ENCODE measurements around the gene CCNT2.
"Not testable (repeated sequence)": the region's sequence is repeated elsewhere in the genome, so short reads cannot be mapped to it uniquely, and the experiment has no call there.

Gene CCNT2

DNA sequence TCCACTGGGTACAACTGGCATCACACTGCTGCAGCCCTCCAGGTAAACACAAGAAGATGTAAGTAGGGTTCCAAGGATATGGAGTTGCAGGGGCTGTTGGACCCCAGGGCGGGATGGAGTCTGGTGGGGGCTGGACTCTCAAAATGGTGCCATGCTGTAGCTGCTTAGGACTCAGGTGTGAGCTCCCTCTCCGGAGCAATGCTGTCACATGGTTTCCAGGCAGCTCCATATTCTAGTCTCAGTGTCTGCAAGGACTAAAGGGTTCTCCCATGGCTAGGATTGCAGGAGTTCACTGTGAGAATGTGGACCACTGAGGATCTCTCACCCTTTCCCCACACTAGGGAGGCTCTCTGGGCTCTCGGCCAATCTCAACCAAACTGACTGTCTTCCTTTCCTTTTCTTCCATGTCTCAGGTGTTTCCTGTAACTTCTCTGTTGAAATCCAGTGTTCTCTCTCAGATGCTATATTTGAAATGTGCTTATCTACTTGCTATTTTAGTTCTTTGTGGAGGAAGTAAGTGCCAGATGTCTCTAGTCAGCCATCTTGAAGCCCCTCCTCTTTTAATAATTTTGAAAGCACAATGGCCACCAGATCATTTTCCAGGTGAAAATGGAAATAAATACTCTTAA lies 57.6 kb downstream of the CCNT2 start:
- no peak for DNase-seq (ENCODE audit: low spot score)

DNA sequence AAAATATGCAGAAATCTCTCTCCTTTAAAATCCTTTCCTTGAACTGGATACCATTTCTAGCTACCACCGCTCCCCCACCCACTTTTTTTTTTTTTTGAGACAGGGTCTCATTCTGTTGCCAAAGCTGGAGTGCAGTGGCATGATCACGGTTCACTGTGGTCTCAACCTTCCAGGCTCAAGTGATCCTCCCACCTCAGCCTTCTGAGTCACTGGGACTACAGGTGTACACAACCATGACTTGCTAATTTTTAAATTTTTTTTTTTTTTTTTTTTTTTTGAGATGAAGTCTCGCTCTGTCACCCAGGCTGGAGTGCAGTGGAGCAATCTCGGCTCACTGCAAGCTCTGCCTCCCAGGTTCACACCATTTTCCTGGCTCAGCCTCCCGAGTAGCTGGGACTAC lies 58.5 kb downstream of the CCNT2 start:
- DNase-seq (ENCODE audit: low spot score): not testable (repeated sequence)

DNA sequence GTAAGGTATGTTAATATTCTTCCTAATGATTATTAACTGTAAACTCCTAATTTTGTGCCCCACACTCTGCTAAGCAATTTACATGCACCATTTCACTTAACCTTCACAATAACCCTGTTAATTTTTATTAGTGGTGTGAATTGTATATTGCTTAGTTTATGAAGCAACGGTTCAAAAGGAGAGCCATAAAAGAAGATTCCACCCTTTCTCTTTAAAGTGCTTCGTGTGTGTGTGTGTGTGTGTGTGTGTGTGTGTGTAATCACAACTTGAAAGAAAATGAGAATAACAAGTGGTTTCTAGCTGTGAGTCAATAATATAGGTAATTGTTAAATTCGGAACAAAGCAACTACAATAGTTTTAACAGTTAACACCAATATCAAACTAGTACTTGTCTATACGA lies 60.6 kb downstream of the CCNT2 start:
- no peak for DNase-seq (ENCODE audit: low spot score)

DNA sequence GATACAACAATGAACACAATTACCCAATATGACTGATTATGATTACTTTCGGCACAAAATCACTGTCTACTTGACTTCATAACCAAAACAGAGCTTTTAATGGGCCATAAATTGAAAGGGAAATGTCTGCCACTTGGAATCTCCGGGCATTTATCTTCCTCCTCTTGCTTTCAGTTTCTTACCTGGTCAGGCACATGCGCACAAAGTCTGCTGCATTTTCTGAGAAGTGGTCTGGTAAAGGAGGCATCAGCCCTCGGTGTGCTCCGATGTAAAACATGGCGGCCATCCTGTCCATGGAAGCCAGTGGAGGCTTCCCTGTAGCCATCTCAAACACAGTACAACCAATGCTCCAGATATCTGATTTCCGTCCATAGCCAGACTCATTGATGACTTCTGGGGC lies 62.0 kb downstream of the CCNT2 start:
- no peak for DNase-seq (ENCODE audit: low spot score)

DNA sequence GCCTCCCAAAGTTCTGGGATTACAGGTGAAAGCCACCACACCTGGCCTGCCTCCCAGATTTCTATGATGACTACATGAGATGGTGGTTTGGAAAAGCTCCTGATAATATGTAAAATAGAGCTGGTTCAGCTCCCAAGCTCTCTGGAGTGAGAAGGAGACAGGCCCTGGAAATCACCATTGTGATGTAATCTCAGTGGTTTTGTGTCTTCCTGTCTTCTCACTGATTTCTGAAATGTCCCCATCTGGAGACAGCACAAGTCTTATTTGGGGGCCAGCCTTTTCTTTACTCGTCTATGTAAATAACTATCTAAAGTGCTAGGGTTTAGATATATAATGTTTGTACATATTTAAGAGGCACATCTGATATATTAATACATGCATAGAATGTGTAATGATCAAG lies 64.0 kb downstream of the CCNT2 start:
- DNase-seq (ENCODE audit: low spot score): no peak

DNA sequence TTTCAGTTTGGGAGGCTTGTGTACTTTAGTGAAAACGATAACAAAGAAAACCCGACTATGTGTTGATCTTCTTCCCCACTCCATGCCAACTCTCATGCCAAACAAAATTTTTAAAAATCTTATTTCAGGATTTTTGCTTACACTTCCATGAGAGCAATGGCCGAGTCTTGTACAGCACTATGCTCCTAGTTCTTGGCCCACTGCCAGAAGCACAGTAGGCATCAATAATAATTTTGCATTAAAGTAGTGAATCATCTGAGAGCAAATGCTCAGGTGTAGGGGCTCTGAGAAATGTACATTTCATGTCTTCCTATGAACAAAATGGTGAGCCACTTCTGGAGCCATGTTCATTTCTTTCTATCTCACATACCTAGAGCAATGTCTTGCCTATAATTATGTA lies 66.4 kb downstream of the CCNT2 start:
- no peak for DNase-seq (ENCODE audit: low spot score)

DNA sequence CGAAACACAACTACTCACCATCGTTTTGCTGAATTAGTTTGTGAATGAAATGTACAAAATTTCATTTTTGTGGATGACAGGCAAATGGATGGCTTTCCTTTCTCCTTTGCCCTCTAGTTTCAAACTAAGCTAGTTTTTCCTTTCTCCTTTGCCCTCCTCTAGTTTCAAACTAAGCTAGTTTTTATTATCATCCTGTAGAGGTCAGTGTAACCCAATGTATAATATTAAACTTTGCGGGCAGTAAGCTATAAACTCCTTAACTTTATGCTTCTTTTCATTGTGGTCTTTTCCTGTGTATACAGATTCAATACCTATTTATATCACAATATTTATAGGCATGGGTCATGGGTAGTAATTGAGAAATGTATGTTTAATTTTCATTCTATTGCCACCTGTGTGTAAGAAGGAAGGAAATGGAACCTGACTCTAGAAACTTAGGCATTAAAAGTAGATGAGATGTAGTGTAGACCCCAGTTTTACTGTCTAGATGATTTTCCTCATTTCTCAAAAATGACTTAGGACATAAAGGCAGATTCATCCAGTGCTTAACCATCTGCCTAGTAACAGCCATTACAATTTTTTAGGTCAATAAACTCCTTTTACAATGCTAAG lies 70.5 kb downstream of the CCNT2 start:
- DNase-seq (ENCODE audit: low spot score): no peak

DNA sequence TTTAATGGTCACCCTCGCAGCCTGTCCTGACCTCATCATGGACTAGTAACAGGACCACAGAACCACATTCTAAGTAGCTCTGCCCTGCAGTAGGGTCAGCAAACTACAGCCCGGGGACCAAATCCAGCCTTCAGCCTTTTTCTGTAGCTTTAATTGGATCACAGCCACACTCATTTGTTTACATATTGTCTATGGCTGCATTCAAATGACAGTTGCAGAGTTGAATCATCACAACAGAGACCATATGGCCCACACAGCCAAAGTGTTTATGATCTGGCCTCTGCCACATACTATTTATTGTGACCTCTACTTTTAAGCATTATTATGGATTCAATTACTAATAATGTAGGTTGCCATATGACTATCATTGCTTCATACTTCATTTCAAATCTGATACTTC lies 80.9 kb downstream of the CCNT2 start:
- no peak for DNase-seq (ENCODE audit: low spot score)

DNA sequence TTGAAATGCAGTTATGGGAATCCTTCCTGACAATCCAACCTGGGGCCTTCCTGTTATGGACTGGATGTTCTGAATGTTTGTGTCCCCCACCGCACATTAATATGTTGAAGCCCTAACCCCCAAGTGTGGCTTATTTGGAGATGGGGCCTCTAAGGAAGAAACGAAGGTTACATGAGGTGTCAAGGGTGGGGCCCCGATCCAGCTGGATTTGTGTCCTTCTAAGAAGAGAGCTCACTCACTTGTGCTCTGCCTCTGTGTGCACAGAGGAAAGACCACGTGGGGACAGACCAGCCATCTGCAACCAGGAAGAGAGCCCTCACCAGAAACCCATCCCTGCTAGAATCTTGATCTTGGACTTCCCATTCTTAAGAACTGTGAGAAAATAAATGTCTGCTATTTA lies 84.2 kb downstream of the CCNT2 start:
- no peak for DNase-seq (ENCODE audit: low spot score)

DNA sequence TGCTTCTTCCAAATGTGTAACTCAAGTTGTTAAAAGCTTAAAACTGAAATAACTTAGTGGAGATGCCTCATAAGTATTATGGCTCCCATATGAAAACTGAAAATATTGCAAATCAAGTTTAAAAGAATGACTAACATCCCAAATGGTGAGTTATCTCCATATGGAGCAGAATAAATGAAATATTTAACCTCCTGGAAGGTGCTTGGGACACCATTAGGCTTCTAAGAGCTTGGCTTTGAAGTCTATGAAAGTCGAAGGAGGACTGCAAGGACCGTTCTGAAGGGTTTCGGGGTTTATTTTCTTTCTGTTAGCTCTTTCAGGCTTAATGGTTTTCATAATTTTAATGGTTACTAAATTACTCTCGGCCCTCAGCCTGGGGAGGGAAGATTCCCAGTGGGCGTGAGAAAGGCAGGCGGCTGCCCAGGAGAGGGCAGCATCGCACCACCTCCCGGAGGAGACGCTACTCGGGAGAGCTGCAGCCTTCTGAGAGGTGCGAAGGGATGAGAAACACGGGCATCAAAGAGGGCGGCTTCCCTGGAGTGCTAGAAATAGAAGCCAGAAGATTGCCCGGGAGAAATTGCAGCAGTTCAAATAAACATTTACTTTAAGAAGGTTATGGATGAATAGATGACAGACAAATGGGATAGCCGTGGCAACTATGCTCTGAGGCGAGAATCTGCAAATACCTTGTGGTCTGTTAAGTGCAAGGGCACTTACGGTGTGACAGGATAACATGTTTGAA lies 85.6 kb downstream of the CCNT2 start:
- DNase-seq (ENCODE audit: low spot score): peak; percentile 86

DNA sequence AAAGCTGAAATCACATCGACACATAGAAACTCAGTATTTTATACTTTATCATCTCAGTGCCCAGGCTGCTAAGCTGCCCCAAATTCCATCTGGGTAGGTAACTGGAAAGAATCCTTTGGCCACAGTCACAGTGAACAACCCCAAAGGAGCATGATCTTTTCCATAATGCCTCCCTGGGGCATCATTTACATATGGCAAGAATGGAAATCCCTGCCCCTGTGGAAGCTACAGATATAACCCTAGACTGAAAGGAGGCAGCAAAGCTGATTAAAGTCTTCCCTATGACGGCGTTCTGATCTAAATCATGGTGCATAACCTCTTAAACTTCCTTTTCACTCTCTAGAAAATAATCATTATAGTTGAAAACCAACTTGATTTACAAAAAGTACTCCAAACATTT lies 87.1 kb downstream of the CCNT2 start:
- DNase-seq (ENCODE audit: low spot score): no peak
